Activated CD4-positive, alpha-beta T cell treated with anti-CD3 and anti-CD28 coated beads, Interleukin-2, Interleukin-4, amounts not matched to agents 100 ng/mL and 50 ng/mL, durations not matched to agents 16 hours and 8 hours (primary cell): ENCODE data around the gene ADGRL2.

Experiments
- DNase-seq: peaks from one replicate; pipeline ENCODE4 v3.0.0-alpha.2; 2020; ENCODE audit warnings: low spot score

The ADGRL2 gene

DNA sequence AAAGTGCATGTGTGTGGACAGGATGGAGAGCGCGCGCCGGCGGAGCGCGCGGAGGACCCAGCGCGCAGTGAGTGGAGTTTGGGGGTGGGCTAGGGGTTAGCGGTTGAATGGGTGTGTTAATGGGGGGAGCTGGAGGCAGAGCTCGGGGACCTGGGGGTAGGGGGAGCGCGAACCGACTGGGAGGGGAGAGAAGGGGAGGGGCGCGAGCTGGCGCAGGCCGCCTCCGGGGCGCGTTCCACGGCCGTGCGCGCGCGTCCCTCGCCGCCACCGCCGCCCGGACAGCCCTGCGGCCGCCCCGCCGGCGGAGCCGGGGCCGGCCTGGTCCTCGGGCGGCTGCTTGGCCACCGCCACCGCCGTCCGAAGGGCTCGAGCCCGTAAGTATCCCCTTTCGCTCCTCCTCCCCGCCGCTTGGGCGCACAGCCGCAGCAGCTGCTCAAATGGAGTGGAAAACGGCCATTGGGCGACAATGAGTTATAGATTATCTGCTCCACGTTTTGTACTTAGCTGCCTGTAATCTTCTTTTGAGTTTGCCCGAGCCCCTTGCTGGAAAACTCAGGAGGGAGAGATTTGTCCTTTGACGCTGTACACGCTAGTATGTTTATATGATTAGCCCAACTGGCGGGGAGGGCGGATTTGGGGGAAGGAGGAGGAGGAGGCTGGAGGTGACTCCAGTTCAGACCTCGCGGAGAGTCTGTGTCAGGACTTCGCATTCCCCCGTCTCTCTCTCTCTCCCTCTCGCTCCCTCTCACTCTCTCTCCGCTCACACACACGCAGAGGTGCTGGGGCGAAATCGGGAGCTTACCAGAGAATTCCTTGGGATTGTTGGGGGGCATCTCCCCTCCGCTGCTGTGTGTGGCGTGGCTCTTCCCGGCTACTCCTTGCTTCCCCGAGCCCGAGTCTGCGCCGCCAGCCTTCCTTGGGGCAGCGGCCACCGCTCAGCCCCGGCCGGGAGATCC is at the start of gene ADGRL2:
Gene ADGRL2, plus strand, starts transcription at position 240 of the 956 bp plus-strand sequence. CDS start 36,051 bp downstream, outside the sequence.
- peak; percentile 3 for DNase-seq

DNA sequence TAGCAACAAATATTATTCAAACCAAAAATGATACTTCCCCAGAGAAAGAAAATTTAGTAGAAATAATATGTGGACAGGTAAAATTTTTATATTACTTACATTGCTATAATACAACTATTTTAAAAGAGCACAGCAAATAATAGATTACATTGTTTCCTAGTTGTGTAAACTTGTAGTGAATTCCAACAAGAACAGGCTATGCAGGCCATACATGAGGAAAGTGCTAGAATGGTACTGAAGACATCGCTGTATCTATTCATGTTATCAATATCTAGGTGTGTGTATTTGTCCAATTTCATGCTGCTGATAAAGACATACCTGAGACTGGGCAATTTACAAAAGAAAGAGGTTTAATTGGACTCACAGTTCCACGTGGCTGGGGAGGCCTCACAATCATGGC is 47.9 kb upstream of the ADGRL2 start:
- DNase-seq, result no peak

DNA sequence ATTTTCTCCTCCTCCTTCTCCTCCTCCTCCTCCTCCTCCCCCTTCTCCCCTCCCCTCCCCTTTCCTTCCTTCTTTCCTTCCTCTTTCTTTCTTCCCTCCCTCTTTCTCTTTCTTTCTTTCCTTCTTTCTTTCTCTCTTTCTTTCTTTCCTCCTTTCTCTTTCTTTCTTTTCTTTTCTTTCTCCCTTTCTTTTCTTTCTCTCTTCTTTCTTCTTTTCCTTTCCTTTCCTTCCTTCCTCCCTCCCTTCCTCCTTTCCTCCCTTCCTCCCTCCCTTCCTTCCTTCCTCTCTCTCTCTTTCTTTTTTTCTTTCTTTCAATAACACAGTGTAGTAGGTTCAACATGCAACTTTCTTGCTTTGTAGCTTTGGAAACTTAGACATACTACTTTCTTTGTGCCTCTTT is 46.3 kb upstream of the ADGRL2 start:
- DNase-seq, result no peak

DNA sequence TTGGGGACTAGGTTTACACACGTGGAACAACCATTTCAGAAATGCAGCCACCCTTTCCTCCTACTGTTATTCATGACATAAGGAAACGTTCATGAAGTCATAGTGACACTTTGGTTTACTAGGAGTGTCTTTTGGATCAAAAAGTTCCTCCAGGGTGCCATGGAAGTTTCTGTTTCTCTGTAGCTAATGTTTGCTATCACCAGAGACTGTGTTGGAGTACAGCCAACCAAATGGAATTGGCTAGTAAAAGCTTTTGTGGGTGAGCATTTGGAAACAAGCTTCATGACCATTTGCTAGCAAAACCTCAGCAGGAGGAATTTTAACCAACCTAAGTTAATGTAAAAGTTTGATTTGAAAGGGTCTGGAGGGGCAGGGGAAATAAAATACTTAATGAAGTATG is 43.9 kb upstream of the ADGRL2 start:
- DNase-seq, result no peak

DNA sequence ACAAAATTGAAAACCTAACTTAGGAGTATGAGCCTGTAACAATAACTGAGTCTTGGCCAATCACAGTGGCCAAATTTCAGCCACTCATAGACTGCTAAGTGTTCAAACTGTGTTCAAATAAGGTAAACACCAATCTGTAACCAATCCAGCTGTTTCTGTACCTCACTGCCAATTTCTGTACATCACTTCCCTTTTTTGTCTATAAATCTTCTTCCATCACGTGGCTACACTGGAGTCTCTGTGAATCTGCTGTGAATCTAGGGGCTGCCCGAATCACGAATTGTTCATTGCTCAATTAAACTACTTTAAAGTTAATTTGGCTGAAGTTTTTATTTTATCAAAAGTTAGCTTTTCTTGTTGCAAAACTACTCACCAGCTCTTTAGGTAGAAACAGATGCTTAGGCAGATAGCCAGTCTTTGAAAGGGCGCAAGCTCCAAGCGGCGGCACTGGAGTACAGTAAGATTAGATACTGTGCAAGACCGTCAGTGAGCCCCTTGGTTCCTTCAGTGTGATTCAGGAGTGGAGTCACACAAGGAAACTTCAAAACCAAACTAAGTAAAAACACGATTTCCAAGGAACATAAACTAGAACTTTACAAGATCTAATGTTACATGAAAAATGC is 43.2 kb upstream of the ADGRL2 start:
- no peak for DNase-seq

DNA sequence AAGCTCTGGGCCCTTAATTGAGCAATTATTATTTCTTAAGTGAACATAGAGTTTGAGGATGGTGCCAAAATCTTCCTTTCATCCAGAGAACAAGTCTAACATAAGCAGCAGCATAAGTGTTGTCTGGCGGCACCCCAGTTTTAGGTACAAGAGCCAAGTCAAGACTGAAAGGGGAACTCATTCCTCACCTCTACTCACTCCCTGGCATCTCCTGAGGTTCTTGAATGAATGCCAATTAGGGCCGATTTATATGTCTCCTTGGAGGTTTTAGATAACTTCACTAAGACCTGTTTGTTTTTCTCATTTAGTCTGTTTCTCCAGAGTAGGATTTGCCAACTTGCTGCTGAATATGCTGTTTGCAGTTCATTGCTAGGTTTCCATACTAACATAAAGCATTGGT is 42.6 kb upstream of the ADGRL2 start:
- DNase-seq, result no peak

DNA sequence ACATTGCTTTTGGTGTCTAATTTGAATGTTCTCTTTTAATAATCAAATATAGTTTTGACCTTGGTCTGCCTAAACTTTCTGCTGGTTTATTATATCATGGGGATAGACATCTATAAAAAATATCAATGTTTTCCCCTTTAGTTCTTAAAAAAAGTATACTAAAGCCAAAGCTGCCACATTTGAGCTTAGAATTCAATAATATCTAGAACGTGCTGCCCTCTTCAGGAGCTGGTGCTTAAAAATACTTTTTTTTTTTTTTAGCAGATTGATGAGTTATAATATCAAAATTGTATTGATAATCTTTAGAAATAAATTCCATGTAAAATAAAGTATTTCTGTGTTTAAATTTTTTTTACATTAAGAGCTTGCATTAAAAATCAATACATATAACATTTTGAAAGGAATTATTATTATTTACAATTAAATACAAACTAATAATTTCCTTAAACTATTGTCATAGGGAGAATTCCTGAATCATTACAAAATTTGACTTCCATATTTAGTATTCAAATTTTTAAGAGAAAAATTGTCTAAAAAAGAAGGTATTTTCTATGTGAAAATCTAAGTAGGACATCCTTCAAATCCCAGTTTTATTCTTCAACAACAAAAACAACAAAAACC is 40.1 kb upstream of the ADGRL2 start:
- no peak for DNase-seq

DNA sequence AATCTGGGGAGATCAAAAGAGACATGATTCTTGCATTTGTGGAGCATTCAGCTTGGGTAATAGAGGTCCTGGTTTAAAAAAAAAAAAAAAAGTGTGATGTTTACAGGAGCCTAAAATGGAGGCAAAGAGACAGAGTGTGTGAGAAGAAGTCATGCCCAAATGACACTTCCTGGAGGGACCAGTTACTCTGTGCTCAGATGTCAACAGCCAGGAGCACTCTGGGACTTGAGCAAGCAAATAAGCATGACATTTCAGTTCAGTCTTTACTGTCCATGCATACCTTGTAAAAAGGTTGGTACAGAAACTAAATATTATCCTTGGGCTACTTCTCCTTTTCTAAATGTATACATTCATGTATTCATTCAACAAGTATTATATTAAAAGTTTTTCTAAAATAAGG is 25.2 kb upstream of the ADGRL2 start:
- no peak for DNase-seq

DNA sequence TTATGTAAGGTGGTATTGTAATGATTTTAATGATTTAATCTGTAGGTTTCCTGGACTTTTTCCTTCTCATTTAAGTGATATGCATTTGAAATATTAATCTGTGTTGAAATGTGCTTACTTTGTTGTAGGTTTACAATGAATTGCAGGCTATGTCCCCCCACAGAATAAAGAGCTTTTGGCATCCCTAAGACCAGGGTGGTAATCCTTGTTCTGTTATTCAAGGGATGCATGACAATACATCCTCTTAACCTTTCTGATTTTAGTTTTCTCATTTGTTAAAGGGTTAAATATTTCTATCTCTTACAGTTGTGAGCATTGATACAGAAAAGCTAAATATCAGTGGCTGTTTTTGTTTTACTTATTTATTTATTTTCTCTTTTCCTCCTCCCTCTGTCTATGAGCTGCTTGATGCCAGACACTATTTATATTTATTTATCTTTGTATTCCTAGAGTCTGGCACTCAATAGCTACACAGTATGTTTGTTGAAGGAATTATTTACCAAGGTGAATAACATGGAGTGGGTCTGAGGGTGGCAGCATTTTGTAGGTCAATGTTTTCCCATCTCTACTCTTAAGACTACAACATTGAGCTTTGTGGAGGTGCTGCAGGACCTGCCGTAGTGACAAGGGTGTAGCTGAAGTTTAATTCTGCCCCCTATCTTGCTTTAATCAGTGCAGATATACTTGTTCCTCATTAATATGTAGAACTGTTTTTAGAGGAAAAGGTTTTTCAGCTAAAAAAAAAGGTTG is 19.9 kb upstream of the ADGRL2 start:
- no peak for DNase-seq

DNA sequence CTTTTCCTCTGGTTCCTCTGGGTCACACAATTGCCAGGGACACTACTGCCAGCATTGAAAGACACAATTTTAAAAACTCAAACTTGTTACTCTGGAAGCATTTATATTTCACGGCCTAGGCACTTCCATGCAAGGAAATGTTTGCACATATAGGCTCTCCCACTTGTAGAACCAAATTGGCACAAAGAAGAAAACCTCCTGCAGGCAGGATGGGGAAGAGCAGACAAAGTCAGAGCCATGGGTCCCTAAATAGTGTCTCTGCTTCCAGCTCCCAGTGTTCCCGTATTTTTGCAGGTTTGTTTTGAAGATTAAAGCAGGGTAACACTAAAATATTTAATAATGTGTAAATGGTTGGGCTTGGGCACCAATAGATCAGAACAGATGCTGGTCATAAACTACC is 19.0 kb upstream of the ADGRL2 start:
- DNase-seq, result no peak

DNA sequence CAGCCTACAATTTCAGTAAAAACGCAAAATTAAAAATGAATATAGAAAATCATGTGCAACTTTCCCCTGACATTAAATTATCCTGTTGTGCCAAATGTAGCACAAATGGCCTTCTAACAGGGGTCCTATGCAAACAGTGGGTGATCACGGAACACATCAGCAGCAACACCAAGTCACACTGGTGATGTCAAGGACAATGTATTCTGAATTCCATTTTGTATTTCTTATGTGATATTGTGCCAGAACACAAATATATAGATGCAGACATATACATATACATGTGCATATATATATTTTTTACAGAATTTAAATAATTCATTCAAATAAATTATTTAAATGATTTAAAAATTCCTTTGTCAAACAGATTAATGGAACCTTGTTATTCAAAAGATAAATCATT is 8.6 kb upstream of the ADGRL2 start:
- no peak for DNase-seq

DNA sequence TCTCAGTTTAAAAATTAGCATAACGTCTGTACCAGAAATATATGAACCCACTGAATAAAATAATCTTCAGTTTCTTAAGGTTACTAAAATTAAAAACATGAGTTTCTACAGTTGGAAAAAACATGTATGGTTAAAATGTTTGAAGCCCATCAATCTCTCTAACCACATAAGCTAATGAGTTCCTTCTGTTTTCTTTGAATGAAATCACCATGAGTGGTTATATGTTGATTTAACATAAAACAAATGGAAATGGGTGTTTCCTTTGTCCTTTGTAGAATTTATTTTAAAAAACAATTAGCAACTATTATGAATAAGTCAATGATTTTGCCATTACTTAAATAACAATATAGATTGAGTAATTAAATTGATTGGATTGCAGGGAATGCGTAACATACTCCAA is 3.0 kb upstream of the ADGRL2 start:
- DNase-seq, result no peak

DNA sequence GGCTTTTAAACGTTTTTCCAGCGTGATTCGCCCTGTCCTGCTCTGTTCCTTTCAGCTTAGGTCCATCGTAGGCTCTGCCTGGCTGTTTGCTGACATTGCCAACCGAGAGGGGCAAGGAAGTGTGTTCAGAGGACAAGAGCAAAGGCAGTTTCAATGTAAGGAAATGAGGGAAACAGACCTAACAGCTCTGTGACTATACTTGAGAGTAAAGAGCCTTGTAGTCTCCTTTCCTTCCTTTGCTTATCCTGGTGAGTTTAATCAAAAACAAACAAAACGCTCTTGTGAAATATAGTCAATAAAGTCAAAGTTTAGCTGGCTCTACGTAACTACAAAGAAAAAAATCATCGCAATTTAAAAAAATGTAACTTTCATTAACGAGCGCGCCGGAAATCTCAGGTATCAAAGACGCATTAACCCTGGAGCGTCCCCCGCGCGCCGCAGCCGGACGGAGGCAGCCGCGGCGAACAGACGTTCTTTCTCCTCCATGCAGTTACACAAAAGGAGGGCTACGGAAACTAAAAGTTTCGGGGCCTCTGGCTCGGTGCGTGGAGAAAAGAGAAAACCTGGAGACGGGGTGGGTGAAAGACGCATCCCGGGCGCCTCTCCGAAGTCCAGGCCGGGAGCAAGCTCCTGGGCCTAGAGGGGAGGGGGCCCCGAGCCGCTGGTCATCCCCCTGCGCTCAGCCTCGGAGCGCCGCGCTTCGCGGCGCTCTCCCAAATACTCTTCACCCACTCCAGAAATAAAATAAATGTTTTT is 617 bp upstream of the ADGRL2 start:
- DNase-seq, result no peak

DNA sequence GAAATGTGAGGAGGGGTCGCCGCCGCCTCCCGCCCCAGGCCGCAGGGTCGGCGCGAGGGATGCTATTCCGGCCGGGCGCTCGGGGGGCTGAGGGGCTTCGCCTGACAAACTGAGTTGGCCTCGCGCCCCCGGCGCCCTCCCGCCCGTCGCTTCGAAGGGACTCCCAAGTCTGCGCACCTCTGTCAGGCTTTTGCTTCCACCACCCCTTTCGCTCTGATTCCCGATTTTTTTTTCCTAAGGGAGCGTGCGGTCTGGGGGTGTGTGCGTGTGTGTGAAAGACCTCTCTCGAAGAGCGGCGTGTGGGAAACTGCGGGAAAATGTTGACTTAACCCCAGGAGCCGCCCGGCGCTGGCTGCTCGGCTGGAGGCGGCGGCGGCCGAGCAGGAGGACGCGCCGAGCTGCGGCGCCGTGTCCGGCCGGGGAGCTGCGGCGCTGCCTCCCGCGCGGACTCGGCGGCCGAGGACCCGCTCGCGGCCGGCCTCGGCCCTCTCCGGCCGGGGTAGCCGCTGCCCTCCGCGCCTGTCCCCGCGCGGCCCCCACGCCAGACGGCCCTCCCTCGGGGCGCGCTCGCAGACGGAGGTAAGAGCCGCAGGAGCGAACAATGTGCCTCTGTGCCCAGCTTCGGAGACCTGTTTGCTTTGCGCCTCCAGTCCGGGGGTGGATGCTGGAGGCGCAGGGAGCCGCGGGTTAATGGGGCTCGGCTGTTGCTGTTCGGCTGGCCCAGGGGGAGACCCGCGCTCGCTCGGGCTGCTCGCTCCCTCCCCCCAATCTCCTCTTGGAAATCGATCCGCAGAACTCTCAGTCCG is 1.1 kb downstream of the ADGRL2 start:
- no peak for DNase-seq

DNA sequence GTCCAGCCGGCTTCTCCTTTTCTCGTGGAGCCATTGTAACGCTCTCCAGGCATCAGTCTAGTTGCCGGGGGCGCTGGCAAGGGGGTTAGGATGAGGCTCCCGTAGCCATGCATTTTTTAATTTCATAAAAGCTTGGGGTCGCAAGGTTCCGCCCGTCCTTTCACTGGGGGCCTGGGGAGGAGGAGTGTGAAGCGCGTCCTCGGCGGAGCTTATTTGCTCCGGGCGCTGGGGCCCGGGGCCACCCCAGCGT is 1.6 kb downstream of the ADGRL2 start:
- DNase-seq, result no peak

DNA sequence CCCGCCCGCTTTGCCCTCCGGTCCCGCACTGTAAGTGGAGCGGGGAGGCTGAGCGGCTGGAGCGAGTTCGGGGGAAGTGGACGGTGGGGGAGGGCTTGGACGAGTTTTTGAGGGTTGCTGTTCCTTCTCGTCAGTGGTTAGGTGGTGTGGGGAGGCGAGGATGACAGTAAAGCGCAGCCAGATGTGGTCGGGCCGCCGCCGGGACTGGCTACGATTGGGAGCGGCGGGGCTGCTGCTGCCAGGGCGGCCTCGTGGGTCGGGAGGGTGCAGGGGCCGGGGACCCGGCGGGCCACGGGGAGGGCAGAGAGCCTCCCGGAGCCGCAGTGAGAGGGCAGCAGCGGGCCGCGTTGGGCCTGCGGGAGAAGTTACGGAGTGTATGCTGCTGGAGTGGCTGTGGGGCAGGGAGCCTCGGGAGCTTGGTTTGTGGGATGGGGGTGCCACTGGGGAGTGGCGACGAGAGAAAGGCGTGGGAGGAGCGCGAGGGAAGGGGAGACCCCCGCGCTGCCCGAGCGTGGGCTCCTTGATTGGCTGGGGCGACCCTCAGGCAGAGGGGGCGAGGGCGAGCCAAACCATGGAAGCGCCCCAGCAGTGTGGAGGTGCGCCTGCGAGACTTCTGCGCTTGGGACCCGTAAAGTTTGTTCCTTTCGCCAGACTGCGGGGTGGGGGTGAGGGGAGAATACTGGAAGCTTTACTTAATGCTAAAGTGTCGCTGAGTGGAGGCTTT is 2.1 kb downstream of the ADGRL2 start:
- no peak for DNase-seq

DNA sequence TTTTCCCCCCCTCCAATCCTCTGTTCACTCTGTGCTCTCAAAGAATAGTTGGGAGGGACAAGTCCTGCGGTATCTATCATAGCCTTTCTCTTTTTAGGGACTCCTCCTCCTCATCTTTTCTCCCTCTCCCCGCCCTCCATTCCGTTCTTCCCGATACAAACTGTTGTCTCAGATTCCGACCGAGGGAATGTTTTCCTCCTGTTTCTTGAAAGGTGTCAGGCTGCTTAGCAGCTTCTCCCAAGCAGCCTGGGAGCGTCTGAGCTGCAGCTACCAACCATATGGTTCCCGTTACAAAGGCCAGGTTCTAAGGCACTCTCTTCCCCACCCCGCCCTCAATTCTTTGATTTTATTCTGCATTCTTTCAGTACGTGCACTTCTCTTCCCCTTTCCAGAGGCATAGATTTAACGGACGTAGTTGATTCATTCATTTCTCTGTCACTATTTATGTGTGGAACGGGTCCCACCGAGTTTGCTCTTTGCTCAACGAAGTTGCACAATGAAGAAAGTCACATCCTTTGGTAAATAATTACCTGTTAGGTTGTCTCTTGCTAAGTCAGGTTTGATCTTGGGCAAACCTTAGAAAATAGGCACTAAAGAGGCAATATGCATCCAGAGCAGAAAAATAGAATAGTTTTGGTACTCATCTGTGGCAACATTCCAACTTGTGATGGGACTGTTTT is 2.8 kb downstream of the ADGRL2 start:
- no peak for DNase-seq

DNA sequence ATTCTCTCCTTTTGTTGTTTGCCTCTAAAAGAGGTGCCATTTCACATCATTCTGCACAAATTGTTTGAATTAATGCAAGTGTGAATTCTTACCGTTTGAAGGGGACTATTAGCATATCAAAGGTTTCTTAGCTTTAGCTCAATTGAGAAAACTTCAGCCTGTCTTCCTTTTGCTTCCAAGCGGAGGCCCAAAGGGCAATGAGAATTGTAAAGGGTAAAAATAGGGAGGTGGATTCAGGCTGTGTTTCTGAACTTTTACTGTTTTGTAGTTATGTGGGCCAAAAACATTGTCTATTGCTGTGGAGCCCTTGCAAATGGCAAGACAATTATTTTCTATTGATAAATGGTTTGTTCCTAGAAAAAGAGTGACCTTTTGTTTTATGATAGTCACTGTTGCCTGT is 3.6 kb downstream of the ADGRL2 start:
- no peak for DNase-seq

DNA sequence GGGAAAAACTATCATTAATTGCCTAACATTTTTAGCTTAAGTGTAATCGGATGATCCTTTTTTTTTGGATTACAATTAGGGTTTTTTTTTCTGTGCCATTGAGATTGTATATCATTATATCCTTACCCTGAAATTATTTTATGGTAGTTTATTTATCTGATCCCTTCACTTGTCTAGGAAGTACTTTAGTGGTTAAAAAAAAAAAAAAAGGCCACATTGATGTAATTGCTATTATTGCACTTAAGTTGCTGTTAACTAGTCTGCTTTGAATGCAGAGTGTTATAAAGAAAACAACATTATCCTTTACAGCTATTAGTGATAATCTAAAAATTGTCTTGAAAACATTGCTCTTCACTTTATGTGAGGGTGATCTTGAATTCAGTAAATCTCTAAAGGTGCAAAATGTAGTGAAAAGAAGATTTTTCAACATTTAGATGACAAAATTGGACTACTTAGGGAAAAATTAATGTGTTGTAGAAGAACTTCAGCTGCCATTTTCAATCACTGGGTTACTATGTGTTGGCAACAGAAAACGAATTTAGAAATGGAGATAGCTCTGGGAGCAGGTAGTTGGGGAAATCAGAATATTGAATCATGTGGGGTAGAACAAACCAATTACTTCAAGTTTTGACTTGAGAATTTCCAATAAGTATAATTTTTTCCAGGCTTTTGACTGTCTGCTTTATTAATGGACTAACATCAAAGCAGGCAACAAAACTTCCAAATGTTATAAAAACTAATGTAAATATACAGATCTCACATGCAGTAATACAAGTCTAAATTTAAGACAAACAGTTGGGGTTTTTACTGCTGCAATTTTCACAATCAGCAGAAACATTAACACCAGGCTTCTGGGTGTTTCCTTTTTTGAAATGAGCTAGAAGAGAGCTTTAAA is 5.0 kb downstream of the ADGRL2 start:
- no peak for DNase-seq
